ENCODE results near the gene ATP11B. TPM values are rescaled to one million over a fixed set of nuclear protein-coding genes. Genes with fewer than 3 reads are reported as not detected.

Gene ATP11B
- total RNA-seq, 2 experiments from 2014 or later = 64.6 to 86.7 TPM

GRCh38 chr3:182784542-182784941 lies 8.8 kb upstream of the ATP11B start:
- Mint-ChIP-seq H3K27me3 (peaks cover 12% of the 10 kb centered on the region), H3K27ac (no peak overlapping the region), H3K4me1 (peaks cover 6% of the 10 kb centered on the region), H3K4me3 (no peak overlapping the region), H3K9me3 (ENCODE audit: low read depth) (no peaks in the 10 kb centered on the region), H3K36me3 (ENCODE audit: low read depth) (no peaks in the 10 kb centered on the region)
- no peak for ATAC-seq
- DNase-seq = no peak
- ChIA-PET CTCF (interaction anchor here (1.1 kb wide), 1 partner anchor 11 kb away, joined by 3 read pairs; no protein-coding TSS in a partner anchor), POLR2A (no interaction called here)
- intact Hi-C loops (cut with DNase I, micrococcal nuclease) = no loop called here

- Mint-ChIP-seq H3K27ac (no peak overlapping the region), H3K9me3 (ENCODE audit: low read depth) (no peaks in the 10 kb centered on the region), H3K36me3 (ENCODE audit: low read depth) (no peaks in the 10 kb centered on the region), H3K4me1 (peaks cover 6% of the 10 kb centered on the region), H3K27me3 (peaks cover 12% of the 10 kb centered on the region), H3K4me3 (no peak overlapping the region)
- intact Hi-C loops (cut with DNase I, micrococcal nuclease) = no loop called here
- ChIA-PET POLR2A (no interaction called here), CTCF (interaction anchor here (1.1 kb wide), 1 partner anchor 10 kb away, joined by 3 read pairs; no protein-coding TSS in a partner anchor)
- DNase-seq (no peak), ATAC-seq (peak; percentile 30)
These were observed 8.2 kb upstream of the ATP11B start for GRCh38 chr3:182785142-182785541.

- Mint-ChIP-seq H3K4me1 (peaks cover 6% of the 10 kb centered on the region), H3K9me3 (ENCODE audit: low read depth) (no peaks in the 10 kb centered on the region), H3K27ac (no peak overlapping the region), H3K36me3 (ENCODE audit: low read depth) (no peaks in the 10 kb centered on the region), H3K27me3 (peaks cover 12% of the 10 kb centered on the region), H3K4me3 (no peak overlapping the region)
- POLR2A ChIA-PET = no interaction called here
- ATAC-seq = no peak
- CTCF ChIA-PET = no interaction called here
- intact Hi-C loops (cut with DNase I, micrococcal nuclease) = no loop called here
- no peak for DNase-seq
These were observed 7.5 kb upstream of the ATP11B start for GRCh38 chr3:182785756-182786155.

GRCh38 chr3:182786564-182787196 lies 6.6 kb upstream of the ATP11B start:
- Mint-ChIP-seq H3K36me3 (ENCODE audit: low read depth) (no peaks in the 10 kb centered on the region), H3K4me3 (no peak overlapping the region), H3K27me3 (peaks cover 12% of the 10 kb centered on the region), H3K4me1 (peaks cover 6% of the 10 kb centered on the region), H3K9me3 (ENCODE audit: low read depth) (no peaks in the 10 kb centered on the region), H3K27ac (no peak overlapping the region)
- CTCF ChIA-PET = no interaction called here
- ATAC-seq (no peak), DNase-seq (no peak)
- intact Hi-C loops (cut with DNase I, micrococcal nuclease) = no loop called here
- POLR2A ChIA-PET = no interaction called here

DNA sequence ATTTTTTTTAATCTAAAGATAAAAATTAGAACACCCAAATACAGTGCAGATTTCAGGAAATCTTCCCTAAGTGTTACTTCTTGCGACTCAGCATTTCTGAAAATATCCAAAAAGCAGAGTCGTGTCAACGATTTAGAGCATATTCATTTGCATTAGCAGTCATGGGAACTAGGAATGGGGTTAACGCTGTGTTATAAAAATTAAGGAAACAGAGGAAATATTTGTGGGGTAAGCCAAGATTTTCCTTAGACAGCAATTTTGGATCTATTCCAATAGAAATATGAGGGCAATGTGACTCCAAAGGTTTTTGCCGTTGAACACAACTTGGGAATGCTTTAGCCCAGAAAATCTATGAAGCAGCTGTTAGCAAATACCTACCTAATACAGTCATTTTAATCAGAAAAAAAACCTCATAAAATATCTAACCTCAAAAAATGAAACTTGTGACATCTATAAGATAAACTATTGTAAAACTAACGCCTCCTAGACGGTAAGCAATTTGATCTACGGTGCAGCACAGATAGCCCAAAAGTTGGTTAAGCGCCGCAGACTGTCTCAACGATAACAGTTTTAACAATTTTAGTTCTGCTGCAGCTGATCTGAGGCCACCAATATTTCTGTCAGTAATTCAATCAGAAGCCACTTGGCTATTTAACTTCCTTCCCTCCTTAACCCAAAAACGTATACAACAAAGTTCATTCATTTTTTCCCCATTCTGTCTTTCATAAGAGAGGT lies 5.8 kb upstream of the ATP11B start:
- no peak for ATAC-seq
- Mint-ChIP-seq H3K9me3 (ENCODE audit: low read depth) (no peaks in the 10 kb centered on the region), H3K27me3 (peaks cover 12% of the 10 kb centered on the region), H3K4me1 (peaks cover 4% of the 10 kb centered on the region), H3K36me3 (ENCODE audit: low read depth) (no peaks in the 10 kb centered on the region), H3K4me3 (no peak overlapping the region), H3K27ac (no peak overlapping the region)
- no peak for DNase-seq
- POLR2A ChIA-PET = no interaction called here
- CTCF ChIA-PET = no interaction called here
- intact Hi-C loops (cut with DNase I, micrococcal nuclease) = no loop called here

GRCh38 chr3:182789371-182789770 lies 3.9 kb upstream of the ATP11B start:
- peak; percentile 14 for DNase-seq
- intact Hi-C loops (cut with DNase I, micrococcal nuclease) = no loop called here

DNA sequence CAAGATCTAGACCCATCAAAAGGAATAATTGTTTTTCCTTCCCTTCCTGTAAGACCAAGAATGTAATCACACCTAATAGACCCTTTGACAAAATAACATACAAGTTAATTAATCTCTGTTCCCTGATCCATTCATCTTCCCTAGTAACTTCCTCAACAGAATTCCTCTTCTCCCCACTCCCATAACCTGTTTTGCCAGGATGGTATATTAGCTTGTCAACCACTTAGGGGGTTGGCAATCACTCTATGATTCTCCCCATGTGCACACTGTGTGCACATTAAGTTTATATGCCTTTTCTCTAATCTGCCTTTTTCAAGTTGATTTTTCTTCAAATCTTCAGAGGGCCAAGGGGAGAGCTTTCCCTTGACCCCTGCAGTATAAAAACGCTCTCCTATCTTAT lies 2.7 kb upstream of the ATP11B start:
- Mint-ChIP-seq H3K36me3 (ENCODE audit: low read depth) (peaks cover 6% of the 10 kb centered on the region), H3K4me3 (no peak overlapping the region), H3K27me3 (peaks cover 5% of the 10 kb centered on the region), H3K4me1 (peaks cover 5% of the 10 kb centered on the region), H3K27ac (no peak overlapping the region), H3K9me3 (ENCODE audit: low read depth) (no peaks in the 10 kb centered on the region)
- ChIA-PET POLR2A (no interaction called here), CTCF (interaction anchor here (2.0 kb wide), 1 partner anchor 74 kb away, joined by 10 read pairs; no protein-coding TSS in a partner anchor)
- ATAC-seq (no peak), DNase-seq (no peak)
- intact Hi-C loops (cut with DNase I, micrococcal nuclease) = loop anchor here (5.0 to 10.0 kb wide), 6 partner anchors 47 to 1876 kb away; partner anchors contain the start of genes ABCC5 (in 1 of the 2), FXR1 (in 1 of the 2), KLHL24 (in 1 of the 2) and KLHL6 (in 1 of the 2)

More at GRCh38 chr3:182789371-182789770, 3.9 kb upstream of the ATP11B start:
- Mint-ChIP-seq H3K27me3 (peaks cover 7% of the 10 kb centered on the region), H3K27ac (no peak overlapping the region), H3K4me1 (peaks cover 2% of the 10 kb centered on the region), H3K9me3 (ENCODE audit: low read depth) (no peaks in the 10 kb centered on the region), H3K4me3 (no peak overlapping the region), H3K36me3 (ENCODE audit: low read depth) (peaks cover 1% of the 10 kb centered on the region)
- ChIA-PET CTCF (interaction anchor here (0.8 to 1.6 kb wide), 3 partner anchors 11 to 43 kb away, joined by 3 to 4 read pairs (median 3); no protein-coding TSS in a partner anchor), POLR2A (no interaction called here)
- no peak for ATAC-seq

DNA sequence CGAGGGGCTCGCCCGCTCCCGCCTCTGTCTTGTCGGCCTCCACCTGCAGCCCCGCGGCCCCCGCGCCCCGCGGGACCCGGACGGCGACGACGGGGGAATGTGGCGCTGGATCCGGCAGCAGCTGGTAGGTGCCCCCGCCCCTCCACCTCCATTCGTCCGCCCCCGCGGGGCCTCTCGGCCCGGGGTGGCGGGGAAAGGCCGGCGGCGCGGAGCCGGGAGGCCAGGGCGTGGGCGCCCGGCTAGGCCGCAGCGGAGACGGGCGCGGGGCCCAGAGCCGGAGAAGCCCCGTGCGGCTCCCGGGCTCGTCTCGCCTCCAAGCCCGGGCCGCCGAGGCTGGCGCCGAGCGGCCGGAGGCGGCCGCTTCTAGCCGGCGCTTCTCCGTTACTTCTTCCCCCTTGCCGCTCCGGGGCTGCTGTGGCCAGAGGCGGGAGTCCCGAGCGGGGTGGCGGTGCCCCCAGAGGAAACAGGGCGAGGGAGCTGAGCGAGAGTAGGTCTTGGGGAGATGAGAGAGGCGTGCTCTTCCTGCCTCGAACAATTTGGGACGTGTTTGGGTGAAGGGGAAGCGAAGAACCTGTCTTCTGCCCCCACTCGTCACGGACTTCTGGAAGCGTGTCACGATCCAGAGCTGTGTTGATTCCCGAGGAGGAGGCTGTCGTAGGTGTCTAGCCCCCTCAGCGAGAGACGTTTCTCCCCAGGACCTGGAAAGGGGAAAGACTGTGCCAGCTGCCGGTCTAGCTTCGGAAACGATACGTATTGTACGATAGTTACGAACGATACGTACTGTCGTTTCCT lies 555 bp downstream of the ATP11B start:
- peak overlapping the region; percentile 96 for H3K4me3 Mint-ChIP-seq
- DNase-seq (peak; percentile 75), ATAC-seq (peak; percentile 34)
- intact Hi-C loops (cut with DNase I, micrococcal nuclease) = loop anchor here (1.0 to 10.0 kb wide), 8 partner anchors 43 to 1879 kb away; partner anchors contain the start of genes ABCC5 (in 1 of the 2), DCUN1D1 (in 1 of the 2), FXR1 (in 1 of the 2) and KLHL24 (in 1 of the 2)
- H3K36me3 Mint-ChIP-seq (ENCODE audit: low read depth) = peaks cover 18% of the 10 kb centered on the region
- H3K27me3 Mint-ChIP-seq = no peaks in the 10 kb centered on the region
- POLR2A ChIA-PET = no interaction called here
- H3K27ac Mint-ChIP-seq = peak overlapping the region; percentile 99
- CTCF ChIA-PET = interaction anchor here (1.0 kb wide), 1 partner anchor 43 kb away, joined by 3 read pairs; no protein-coding TSS in a partner anchor
- no peaks in the 10 kb centered on the region for H3K9me3 Mint-ChIP-seq (ENCODE audit: low read depth)
- peaks cover 30% of the 10 kb centered on the region for H3K4me1 Mint-ChIP-seq

DNA sequence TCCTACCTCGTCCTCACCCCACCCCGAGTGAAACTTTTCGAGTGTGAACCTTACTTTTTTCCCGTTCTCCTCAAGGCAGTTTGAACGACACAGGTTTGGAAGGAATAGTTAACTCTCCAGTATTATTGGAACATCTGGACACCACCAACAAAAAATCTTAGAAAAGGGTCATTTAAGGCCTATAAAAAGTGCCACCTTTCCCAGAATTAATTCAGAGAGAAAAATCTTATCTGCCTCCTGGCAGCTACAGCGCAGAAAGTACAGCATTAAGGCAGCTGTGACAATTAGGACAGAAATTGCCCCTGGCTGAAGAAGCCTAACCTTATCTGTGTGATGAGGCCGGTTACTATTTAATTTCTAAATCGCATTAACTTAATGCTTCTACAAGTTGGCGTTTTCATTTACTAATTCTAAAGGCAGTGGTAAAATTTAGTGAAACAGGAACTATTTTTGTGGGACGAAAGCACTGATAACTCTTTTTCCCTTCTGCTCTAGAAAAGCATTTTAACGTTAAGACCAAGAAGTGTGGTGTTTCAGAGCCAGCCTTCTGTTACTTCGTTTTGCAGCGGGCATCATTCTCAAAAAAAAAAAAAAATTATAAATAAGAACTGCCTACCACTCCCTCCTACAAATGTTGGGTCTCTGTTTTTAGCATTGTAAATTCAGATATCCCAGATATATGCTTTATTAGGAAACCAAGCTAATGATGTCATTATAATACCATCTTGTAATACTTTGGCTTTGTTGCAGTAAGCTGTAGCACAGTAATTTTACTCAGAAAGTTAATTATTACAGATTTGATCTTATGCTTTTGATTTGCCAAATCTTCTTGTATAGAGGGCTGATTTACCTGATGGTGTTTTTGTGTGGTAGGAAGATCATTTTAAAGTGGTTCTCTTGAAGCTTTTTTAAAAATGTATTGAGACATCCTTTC lies 1.4 kb downstream of the ATP11B start:
- peak overlapping the region; percentile 96 for H3K4me3 Mint-ChIP-seq
- no peaks in the 10 kb centered on the region for H3K27me3 Mint-ChIP-seq
- H3K9me3 Mint-ChIP-seq (ENCODE audit: low read depth) = no peaks in the 10 kb centered on the region
- POLR2A ChIA-PET = interaction anchor here (0.6 kb wide), 1 partner anchor 96 kb away, joined by 6 read pairs; no protein-coding TSS in a partner anchor
- CTCF ChIA-PET = interaction anchor here (0.7 to 1.5 kb wide), 7 partner anchors 10 to 1094 kb away, joined by 3 to 6 read pairs (median 3); no protein-coding TSS in a partner anchor
- ATAC-seq (no peak), DNase-seq (no peak)
- H3K27ac Mint-ChIP-seq = peak overlapping the region; percentile 99
- peaks cover 18% of the 10 kb centered on the region for H3K36me3 Mint-ChIP-seq (ENCODE audit: low read depth)
- H3K4me1 Mint-ChIP-seq = peaks cover 33% of the 10 kb centered on the region
- intact Hi-C loops (cut with DNase I, micrococcal nuclease) = loop anchor here (1.0 to 10.0 kb wide), 9 partner anchors 43 to 1880 kb away; partner anchors contain the start of genes ABCC5 (in 1 of the 2), DCUN1D1 (in 1 of the 2), FXR1 (in 1 of the 2) and KLHL24 (in 1 of the 2)

- peak; percentile 57 for DNase-seq
- Mint-ChIP-seq H3K36me3 (ENCODE audit: low read depth) (peaks cover 18% of the 10 kb centered on the region), H3K27ac (peak overlapping the region; percentile 99), H3K4me3 (peak overlapping the region; percentile 96), H3K4me1 (peaks cover 33% of the 10 kb centered on the region), H3K27me3 (no peaks in the 10 kb centered on the region), H3K9me3 (ENCODE audit: low read depth) (no peaks in the 10 kb centered on the region)
- ChIA-PET CTCF (interaction anchor here (0.7 to 1.5 kb wide), 6 partner anchors 11 to 1095 kb away, joined by 3 to 6 read pairs (median 4); no protein-coding TSS in a partner anchor), POLR2A (interaction anchor here (0.6 kb wide), 1 partner anchor 97 kb away, joined by 6 read pairs; no protein-coding TSS in a partner anchor)
- peak; percentile 40 for ATAC-seq
- intact Hi-C loops (cut with DNase I, micrococcal nuclease) = loop anchor here (5.0 to 10.0 kb wide), 4 partner anchors 172 to 1881 kb away; partner anchors contain the start of genes FXR1 (in 1 of the 2) and MCCC1 (in 1 of the 2)
These were observed 2.1 kb downstream of the ATP11B start for GRCh38 chr3:182795389-182795782.
